GM19035 (cell line): Measurements from ENCODE around the gene CHD9NB.
A peak's percentile ranks its signal among the peaks of the same experiment; 100 is the strongest.
"Not testable (repeated sequence)": the region's sequence is repeated elsewhere in the genome, so short reads cannot be mapped to it uniquely, and the experiment has no call there.

Experiments used
- ATAC-seq: cut with Tn5 transposase; IDR thresholded peaks from one replicate; pipeline ENCODE4 v1.9.1; 2021; ENCODE audit not compliant: unreplicated experiment

The CHD9NB gene

DNA sequence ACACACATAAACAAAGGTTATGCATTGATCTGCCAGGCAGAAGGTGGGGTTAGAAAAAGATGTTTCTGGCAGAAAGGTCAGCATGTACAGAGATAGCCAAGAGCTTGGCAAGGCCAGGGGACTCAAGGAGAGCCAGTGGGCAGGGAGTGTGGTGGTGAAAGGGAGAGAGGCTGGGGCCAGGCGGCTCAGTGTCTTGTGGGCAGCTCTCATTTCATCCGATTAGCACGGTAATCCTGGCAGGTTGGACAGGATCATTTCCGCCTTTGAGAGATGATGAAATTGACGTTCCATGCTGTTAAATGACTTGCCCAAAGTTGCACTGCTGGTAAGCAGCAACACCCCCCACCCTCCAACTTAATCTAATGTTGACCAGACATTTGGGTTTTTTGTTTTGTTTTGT lies 5.7 kb upstream of the CHD9NB start:
- ATAC-seq: no peak

DNA sequence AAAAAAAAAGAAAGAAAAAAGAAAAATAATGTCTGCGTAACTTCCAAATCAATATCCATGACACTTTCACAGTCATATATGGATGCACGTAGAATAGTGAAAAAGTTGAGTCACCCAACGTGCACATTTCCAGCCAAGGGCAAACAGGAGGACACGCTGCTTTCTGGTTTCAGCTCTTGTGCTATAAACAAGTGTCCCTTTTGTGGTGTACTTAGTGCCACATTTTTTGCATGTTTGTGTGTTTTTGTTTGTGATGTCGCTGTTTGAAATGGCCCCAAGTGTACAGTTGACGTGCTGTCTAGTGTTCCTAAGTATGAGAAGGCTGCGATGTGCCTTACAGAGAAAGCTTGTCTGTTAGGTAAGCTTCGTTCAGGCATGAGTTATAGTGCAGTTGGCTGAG lies 5.0 kb upstream of the CHD9NB start:
- ATAC-seq: no peak

DNA sequence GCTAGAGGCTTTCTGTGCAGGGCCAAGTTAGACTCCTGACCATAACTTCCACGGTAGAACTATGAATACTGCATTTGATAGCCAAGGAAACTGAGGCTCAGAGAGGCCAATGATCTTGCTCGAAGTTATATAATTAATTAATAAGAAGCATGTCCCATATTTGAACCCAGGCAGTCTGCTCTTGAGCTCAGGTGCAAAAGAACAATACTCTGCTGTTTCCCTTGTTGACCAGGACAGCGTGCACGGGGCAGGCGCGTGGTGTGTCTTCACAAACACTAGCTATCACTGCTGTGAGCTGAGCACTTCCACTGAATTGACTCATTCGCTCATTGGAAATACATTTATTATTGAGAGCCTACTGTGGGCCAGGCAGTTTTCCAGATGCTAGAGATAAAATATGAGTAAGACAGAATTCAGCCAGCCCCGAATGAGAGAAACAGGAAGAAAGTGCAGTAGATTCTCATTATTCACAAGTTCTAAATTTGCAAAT lies 3.7 kb upstream of the CHD9NB start:
- no peak for ATAC-seq

DNA sequence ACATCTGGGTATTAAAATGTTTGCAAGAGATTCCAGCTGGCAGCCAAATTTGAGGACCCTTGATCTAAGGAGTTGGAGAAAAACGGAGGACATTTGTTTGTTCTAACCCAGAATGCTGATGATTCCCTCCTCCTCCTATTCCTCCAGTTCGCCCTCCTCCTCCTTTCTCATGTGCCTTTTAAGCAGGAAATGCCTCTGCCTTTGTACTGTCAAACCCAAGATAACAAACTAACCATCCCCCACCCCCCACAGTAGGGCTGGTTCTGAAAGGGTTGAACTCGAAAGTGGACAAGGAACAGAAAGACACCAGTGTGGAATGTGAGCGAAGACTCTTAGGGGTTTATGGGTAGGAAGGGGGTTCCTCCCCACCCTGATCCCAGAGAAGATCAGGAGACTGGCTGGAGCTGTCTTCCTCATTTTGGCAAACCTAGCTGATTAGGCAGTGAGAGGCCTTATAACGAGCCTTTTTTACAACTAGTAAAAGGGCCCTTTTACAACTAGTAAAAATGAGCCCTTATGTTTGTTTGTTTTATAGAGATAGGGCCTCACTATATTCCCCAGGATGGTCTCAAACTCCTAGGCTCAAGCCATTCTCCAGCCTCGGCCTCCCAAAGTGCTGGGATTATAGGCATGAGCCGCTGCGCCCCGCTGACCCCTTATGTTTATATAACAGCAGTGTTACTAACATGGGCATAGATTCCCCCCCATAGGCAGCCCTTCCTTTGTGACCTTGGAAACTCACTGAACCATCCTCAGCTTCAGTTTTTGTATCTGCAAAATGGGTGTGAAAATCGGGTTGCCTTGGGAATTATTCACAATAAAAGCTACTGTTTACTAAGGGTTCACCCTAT lies 3.1 kb upstream of the CHD9NB start:
- no peak for ATAC-seq

DNA sequence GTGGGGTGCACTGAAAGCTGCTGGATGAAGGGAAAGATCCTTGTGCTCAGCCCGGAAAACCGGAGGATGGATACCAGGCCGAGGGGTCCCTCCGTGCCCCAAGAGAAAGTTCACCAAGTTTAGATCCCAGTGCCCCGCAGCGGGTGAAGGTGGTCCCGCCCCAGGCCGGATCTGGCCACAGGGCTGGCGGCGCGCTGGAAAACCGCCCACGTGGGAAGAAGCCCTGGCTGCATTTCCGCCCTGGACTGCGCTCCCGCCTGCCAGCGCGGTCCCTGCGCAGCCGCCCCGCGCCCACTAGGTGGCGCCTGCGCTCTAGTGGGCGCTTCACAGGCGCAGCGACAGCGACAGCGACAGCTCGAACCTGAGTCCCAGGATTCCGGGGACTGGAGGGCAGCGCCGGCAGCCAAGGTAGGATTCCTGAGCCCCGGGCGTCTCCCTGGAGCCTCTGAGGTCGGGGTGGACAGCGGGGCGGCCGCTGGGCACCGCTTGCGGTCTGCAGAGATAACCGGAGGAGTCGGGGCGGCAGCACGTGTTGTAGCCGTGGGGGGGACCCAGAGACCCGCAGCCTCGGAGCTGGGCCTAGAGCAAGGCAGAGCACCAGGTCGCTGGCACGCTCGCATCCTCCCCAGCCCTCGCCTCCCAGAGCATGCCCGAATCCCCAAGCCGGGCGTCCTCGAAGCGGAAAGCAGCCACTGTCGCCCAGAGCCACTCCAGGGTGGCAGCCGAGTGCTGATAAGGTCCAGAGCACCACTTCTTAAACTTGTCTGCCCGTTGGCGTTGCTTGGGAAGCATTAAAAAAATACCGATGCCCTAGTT lies 2.2 kb upstream of the CHD9NB start, which contains the start of gene CHD9:
Gene CHD9 (plus strand): TSS at position 322 of the 816 bp plus-strand sequence. CDS start 101,099 bp downstream, outside the sequence.
- ATAC-seq: peak; percentile 88

DNA sequence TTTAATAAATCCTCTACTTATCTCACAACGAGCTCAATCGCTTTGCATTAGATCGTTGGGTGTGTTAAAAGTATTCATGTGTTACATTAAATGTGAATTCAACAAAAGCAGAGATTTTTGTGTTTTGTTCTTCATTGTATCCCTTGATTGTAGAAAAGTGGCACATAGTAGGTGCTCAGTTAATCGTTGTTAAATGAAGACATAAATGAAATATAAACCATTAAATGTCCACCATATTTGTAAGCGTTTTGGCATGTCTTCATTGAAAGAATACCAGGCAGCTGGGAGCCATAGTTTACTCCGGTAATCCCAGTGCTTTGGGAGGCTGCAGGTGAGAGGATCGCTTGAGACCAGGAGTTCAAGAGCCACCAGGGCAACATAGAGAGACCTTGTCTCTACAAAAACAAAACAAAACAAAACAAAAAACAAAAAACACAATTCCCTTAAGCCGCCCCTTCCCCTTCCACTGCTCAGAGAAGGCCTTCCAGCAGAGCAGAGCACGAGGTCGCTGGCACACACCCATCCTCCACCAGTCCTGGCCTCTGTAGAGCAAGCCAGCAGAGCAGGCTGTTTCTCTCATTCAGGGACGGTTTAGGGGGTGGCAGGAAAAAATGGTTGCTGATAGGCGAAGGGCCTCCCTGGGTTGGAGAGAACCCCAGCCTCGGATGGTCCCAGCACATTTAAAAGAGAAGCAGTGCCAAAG lies 1.4 kb upstream of the CHD9NB start:
- peak; percentile 49 for ATAC-seq

DNA sequence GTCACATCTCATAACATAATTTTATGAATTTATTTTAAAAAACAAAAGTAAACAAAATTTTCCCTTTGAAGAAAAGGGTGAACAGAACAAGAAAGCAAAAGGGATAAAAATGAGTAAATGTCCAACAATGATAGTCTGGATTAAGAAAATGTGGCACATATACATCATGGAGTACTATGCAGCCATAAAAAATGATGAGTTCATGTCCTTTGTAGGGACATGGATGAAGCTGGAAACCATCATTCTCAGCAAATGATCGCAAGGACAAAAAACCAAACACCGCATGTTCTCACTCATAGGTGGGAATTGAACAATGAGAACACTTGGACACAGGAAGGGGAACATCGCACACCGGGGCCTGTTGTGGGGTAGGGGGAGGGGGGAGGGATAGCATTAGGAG lies 1.4 kb downstream of the CHD9NB start:
- not testable (repeated sequence) for ATAC-seq

DNA sequence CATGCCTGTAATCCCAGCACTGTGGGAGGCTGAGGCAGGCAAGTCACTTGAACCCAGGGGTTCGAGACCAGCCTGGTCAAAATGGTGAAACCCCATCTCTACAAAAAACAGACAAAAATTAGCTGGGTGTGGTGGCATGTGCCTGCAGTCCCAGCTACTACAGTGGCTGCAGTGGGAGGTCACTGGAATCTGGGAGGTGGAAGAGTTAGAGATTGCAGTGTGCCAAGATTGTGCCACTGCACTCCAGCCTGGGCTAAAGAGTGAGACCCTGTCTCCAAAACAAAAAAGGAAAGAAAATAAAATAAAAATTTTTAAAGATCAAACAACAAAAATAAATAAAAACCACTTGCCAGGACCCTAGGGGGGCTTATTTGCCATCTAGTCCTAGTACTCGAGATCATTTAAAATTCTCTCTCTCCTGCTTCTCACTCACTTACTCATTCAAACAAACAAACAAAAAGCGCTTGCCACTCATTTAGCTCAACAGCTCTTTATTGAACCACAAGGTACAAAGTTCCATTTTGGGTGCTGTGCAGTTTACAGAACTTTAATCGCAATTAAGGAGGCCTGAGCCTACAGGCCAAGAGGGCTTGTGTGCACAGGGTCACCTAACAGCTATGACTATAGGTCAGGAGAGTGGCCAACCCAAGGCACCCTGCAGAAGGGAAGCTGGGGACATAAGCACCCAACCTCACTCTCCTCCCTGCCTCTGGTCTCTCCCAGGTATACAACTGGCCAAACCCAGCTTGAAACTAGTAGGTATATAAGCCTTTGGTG lies 4.4 kb downstream of the CHD9NB start:
- ATAC-seq: no peak

DNA sequence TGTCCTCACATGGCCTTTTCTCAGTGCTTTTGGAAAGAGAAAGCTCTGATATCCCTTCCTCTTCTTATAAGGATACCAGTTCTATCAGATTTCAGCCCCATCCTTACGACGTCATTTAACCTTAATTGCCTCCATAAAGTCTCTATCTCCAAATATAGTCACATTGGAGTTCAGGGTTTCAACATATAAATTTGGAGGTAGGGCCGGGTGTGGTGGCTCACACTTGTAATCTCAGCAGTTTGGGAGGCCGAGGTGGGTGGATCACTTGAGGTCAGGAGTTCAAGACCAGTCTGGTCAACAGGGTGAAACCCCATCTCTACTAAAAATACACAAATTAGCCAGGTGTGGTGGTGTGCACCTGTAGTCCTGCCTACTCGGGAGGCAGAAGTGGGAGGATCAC lies 5.2 kb downstream of the CHD9NB start:
- ATAC-seq: not testable (repeated sequence)

DNA sequence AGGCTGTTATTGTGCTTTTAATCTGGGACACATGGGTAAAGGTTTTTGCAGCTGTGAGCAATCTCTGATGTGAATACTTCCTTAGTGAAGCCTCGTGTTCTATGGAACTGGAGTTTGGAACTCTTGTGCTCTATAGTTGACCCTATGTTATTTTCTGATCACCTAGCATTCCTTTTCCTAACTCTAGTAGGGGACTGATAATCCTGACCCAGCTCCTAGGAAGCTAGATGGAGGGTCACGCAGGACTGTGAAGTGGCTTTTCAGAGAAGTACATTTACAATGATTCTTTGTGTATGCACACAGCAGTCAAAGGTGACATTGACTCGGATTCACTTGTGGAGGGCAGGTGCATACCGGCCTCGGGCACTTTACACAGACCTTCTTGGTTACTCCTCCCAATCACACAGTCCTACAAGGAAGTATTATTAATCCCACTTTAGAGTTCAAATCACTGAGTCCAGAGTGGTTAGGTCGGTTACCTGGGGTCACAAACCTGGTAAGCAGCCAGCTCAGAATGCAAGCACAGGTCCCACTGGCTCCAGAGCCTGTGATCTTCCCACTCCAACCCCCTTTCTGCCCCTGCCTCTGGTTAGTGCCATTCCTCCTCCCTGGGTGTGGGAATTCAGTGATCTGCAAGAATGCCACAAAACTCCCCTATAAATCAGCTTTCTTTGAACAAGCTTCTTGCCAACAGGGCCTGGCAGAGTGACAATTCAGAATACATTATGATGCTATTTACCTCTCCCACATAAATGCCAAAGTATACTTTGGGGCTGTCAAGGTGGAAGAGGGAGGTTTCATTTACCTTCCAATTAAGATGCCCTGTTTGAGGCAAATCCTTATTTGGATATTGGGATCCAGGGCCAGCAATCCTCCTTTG lies 7.1 kb downstream of the CHD9NB start:
- ATAC-seq: no peak

DNA sequence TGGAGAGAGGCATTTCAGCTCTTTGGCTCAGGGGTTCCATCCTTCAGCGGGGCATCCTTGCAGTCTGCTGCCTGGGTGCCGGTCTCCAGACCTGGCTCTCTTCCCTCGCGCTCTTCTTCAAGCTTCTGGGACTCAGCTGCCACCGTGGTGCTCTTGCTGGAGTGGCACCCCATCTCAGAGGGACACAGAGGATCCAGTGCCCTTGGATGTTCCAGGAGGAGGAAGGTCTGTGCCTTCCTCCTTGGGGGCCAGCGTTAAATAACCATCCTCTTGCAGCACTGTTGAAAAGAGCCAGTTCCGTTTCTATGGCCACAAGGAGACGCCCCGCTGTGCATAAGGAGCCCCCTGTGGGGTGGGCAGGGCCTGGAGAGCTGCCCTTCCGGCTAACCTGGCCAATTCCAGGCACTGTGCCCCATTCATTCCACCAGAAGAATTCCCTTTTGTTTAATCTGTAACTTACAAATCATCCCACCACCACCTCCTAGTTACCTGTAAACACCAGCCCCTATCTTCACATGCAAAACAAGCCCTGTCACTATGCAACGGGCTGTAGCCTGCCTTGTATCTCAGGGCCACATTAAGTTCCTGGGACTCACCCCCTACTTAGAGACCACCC lies 8.6 kb downstream of the CHD9NB start:
- no peak for ATAC-seq

DNA sequence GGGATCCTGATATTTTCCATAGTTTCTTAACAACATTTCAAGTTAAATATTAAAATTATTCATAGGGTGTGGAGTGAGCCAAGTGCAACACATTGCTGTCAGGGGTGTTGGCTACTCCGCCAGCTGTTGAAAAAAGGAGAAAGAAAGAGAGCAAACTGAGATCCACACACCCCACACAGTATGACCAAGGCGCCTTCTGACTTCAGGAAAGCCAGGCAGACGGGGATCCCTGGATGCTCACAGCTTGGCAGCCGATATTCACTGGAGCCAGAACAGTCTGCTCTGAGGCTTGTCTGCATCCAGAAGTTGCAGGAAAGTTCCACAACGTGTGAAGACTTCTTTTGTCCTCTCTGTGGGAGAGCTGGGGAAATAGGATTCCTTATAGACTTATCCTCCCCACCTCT lies 9.3 kb downstream of the CHD9NB start:
- no peak for ATAC-seq

DNA sequence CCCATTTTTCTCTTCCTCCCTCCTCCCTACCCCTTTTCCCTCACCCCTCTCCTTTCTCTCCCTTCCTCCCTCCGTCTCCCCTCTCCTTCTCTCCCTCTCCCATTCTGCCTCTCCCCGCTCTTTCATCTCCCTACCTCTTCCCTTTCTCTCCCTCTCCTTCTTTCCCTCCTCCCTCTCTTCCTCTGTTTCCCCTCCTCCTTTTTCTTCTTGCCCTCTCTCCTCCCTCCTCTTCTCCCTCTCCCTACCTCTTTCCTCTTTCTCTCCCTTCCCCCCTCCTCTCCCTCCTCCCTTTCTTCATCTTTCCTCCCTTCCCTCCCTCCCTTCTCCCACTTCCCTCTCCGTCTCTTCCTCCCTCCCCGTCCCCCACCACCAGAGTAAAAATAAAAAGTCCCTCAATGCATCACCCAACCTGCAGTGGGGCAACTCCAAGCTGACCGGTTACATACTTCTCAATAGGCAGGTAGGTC lies 10.4 kb downstream of the CHD9NB start:
- no peak for ATAC-seq

DNA sequence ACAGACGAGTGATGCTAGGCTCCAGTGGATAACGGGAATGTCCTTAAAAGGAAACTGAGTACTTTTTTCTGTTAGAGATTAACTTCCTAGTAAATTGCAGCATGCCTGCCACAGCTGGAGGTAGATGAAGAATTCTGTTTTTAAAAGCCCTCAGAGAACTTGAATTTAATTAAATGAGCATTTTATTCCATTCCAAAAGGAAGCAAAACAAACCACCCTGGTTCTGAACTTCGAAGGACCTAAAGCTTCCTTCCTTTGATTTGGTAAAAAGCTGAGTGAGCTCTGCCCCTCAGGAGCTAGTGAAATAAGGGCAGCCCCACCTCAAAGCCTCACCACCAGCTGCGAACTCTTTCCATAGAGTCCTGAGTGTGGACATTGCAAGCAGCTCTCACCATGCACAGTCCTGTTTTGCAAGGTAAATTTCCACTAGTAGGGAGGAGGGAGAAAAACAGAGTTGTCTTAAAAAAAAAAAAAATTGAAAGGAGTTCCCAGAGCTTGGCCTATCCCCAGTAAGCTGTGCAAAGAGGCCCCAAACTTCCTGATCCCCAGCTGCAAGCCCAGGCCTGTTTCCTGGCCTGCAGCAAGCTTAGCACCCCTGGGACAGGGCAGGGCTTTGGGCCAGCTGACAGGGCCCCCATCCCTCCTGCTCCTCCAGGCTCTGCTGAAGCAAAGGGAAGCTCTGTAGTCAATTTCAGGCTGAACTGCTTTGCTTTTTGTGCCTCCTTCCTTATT lies 11.2 kb downstream of the CHD9NB start:
- ATAC-seq: no peak

DNA sequence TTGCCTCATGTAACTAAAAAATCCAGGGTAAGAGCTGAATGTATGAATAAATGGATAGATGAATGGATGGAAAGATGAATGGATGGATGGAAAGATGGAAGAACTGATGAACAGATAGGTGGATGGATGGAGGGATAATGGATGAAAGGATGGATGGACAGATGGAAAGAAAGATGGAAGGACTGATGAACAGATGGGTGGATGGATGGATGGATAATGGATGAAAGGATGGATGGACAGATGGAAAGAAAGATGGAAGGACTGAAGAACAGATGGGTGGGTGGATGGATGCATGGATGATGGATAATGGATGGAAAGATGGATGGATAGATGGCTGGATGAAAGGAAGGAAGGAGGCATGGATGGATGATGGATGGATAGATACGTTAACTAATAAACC lies 11.9 kb downstream of the CHD9NB start:
- no peak for ATAC-seq

DNA sequence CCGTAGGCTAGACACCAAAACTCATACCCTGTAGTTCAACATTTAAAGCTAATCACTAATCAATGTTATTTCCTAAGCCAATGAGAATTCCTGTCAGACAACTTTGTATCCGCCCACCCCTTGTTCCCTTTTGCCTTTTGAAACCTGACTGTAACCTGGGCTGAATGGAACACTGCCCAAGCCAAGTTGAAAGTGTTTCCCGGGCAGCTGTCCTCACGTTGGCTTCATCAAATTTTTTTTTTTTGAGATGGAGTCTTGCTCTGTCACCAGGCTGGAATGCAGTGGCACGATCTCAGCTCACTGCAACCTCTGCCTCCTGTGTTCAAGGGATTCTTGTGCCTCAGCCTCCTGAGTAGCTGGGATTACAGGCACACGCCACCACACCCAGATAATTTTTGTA lies 16.0 kb downstream of the CHD9NB start:
- not testable (repeated sequence) for ATAC-seq

DNA sequence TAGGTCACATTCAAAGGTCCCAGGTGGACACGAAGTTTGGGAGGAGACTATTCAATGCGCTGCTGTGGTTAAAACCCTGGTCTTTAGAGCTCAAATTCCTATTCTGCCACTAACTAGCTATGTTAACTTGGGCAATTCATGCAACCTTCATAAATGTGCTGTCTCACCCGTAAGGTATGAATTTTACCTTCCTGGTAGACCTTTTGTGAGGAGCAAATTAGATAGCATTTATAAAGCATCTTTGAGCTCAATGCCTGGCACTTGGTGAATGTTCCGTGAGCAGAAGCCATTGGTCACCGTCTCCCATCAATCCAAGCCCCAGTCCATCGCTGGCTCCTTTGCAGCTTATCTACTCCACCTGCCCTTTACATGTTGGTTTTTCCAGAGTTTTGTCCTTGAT lies 16.6 kb downstream of the CHD9NB start:
- no peak for ATAC-seq

DNA sequence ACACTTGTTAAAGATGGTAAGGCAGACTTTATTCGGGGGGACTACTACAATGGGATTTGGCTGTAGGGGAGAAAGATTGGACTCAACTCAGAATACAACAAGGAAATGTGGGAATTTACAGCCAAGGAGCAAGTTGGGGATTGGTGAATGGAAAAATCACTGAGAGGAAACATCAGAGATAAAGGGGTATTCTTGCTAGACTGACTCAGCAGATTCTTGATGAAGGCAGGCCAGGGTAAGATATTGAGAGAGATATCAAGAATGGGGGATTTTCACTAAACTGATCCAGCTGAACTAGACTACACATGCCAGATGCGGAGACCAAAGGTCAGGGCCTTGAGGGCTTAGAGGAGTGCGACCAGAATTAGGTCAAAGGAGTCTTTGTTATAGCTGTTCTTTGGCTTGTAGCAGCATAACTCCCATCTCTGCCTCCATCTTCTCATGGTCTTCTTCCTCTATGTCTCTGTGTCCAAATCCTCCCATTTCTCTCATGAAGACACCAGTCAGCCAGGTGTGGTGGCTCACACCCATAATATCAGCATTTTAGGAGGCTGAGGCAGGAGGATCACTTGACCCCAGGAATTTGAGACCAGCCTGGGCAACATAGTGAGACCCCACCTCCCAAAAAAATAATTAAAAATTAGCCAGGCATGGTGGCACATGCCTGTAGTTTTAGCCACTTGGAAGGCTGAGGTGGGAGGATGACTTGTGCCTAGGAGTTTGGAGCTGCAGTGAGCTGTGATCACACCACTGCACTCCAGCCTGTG lies 17.3 kb downstream of the CHD9NB start:
- no peak for ATAC-seq
